HG03045 (cell line): ENCODE measurements around the gene MUC15.

Source experiments
- ATAC-seq: cut with Tn5 transposase; IDR thresholded peaks from one replicate; pipeline ENCODE4 v1.9.1; 2021; ENCODE audit warnings: mild to moderate bottlenecking, moderate library complexity; ENCODE audit not compliant: unreplicated experiment

MUC15 gene

GRCh38 chr11:26578998-26579661 lies 7.1 kb upstream of the MUC15 start:
- ATAC-seq = no peak

GRCh38 chr11:26575946-26576345 lies 3.9 kb upstream of the MUC15 start:
- no peak for ATAC-seq

DNA sequence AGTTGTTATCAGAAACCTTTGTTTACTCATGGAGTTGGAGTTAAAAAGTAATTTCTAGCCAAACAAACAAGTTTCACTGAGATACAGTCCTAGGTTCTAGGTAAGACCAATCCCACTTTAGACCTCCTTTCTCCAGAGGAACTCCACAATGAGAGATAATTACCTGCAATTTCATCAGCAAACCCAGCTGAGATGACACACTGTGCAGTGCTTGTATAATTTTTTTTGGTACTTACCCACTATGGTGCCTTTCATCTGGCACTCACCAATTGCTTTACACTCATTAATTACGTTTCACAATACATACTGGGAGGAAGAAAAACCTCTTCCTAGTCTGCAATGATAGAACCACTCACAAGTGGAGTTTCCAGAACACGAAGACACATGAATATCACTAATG lies 1.8 kb upstream of the MUC15 start:
- ATAC-seq = no peak

DNA sequence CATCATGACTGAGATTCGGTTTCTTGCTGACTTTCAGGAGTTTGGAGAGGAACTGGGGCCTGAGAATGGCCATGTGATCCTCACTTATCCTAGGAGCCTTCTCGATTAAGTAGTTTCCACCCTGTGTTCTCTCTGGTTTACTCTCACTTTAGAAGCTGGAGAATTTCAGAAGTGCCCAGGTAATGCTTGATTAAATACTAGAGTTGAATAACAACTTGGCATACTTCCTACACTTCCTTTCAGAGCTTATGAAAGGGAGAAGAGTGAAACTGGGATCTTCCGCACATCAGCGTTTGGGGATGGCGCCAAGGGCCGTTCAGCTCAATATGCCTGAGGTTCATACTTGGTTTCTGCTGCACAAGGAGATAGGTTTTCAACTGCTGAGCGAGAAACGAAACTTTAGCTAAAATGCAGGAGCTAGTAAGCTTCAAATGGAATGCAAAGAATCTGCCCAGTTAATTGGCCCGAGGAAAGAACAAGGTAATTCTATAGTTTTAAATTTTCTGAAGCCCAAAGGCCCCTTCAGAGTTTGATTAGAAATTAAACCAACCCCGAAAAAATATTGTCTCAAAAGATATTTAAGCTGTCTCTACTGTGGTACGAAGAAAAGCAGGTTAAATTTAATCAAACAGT lies 823 bp upstream of the MUC15 start:
- ATAC-seq = no peak

DNA sequence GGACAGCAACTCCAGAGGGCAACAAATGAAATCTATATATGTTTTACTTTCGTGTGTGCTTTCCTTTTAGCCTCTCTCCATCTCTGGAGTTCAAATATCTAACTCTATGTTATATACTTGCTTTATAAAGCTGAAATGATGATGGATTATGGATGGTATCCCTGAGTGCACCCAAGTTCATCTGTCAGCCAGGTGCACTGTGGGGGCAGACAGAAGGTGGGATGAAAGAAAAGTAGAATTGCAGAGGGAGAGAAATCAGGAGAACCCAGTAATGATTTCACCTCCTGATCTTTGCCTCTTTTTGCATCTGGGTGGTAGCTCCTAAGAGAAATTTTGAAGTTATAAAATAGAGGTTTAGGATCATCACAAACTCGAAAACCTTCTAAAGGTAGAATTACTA lies 2.4 kb downstream of the MUC15 start:
- no peak for ATAC-seq

GRCh38 chr11:26558190-26558589 lies 13.9 kb downstream of the MUC15 start:
- no peak for ATAC-seq

- ATAC-seq = no peak
Measured at GRCh38 chr11:26557666-26558065, 14.4 kb downstream of the MUC15 start.

DNA sequence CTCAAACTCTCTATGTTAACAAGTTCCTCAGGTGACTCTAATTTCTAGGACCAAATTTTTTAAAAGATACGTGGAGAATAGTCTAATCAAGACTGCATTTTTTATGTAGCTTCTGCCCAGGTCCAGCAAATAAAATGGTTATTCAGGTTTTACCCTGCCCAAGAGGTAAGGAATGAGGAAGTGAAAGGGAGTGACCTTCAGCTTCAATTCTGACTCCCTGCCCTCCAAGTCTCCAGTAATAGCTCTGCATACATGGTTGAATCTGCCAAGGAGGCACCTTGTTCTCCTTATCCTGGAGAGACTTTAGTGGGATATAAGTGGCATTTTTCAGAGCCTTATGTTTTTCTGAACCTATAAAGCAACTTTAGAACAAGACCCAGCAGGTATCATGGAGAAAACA lies 15.5 kb downstream of the MUC15 start:
- ATAC-seq = no peak

- no peak for ATAC-seq
Measured at GRCh38 chr11:26554455-26554854, 17.6 kb downstream of the MUC15 start.

DNA sequence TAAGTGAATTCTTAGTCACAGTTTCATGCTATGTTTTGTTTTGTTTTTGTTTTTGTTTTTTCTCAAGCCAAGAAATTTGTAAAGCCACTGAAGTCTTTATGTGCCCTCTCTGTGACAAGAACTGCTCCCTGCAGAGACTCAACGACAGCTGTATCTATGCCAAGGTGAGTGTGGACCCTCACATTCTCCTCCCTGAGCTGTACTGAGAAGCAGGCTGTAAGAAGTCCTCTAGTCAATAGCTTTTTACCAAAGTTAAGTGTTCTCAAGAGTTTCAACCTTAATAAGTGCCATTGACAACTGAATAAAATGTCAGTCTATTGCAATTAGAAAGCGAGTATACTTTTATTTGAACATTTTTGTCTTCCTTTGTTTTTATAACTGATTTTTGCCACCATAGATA lies 18.9 kb downstream of the MUC15 start:
- no peak for ATAC-seq

DNA sequence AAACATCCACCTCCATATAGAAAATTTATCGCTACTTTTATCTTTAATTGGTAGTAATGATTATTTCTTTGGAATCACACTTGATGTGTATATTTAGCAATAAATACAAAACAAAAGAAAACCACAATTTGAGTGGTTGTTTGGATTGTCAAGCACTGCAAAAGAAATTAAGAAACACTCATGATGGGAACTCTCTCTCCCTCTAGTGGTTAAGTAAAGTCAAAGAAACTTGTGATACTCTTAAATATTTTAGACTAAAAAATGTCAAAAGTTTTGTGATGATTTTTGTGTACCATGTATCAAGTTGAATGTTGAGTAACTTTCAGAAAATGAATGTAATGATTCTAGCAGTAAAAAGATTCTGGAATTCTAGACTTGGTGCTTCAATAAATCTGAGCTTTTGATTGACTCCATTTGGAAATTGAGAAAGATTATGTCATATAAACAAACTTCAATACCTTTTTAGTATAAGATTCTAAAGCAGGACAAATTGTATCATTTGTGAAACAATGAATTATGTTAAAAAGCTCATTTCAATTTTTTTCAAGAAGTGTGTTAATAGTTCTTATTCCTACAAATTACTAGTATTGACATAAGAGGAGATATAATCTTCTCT lies 20.8 kb downstream of the MUC15 start:
- ATAC-seq = no peak

DNA sequence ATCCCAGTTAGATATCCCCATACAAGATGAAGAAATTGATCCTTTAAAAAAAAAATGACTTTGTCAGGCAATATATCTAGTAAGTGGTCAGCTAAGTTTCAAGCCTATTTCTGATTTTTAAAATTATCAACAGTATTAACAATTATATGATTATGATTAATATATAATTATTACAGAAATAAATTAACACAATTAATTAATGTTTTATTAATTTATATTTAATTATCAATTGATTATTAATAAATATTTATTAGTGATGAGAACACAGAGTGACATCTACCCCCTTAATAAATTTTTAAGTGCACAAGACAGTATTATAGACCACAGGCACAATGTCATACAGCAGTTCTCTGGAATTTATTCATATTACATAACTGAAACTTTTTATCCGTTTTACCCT lies 22.0 kb downstream of the MUC15 start:
- ATAC-seq = no peak

- ATAC-seq = no peak
Measured at GRCh38 chr11:26549176-26549575, 22.9 kb downstream of the MUC15 start.

GRCh38 chr11:26541870-26542269 lies 30.2 kb downstream of the MUC15 start:
- no peak for ATAC-seq

GRCh38 chr11:26539517-26539916 lies 32.5 kb downstream of the MUC15 start:
- no peak for ATAC-seq

GRCh38 chr11:26537341-26537740 lies 34.7 kb downstream of the MUC15 start:
- ATAC-seq = no peak

DNA sequence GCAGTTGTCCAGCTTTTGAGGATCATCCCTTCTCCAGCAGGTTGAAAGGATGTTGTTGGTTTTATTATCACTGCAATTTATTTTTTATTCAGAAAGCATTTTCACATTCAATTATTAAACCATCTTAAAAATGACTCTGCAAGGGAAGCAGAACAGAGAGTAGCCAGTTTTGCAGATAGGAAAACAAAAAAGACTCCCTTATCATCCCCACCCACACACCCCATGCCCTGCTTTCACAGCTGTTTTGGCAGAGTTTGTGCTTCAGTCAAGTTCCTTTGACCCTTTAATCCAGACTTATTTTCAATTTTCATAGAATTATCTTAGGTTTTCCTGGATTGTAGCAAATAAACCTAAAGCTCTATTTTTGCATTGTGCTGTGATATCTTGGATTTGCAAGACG lies 44.4 kb downstream of the MUC15 start:
- ATAC-seq = no peak

GRCh38 chr11:26522912-26523610 lies 49.0 kb downstream of the MUC15 start:
- no peak for ATAC-seq

DNA sequence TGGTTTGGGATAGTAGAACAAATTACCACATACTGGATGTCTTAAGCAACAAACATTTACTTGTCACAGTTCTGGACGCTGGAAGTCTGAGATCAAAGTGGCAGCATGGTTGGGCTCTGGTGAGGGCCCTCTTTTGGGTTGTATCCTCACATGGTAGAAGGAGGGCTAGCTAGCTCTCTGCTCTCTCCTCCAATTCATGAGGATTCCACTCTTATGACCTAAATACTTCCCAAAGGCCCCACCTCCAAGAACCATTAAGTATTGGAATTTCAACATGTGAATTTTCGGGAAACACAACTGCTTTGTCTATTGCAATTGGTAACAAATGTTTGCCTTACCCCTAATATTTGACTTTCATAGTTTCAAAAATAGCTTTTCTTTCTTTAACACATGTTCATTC lies 52.6 kb downstream of the MUC15 start:
- no peak for ATAC-seq

DNA sequence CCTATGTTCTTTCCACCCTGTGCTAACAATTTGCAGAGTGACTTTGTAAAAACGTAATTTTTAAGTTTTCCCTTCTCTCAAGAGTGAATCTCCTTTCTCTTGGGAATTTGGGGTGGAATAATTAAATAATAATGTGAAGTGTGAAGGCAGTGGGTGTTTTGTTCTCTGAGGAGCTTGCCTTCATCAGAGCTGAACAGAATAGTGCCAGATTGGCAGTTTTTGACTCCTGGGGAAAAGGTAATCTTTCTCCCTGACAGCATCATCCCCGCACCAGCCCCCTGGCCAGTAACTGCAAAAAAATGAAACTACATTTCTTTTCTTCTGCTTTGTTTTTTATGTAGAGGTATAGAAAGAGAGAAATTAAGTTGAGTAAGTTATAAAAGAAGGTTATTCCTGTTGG lies 59.9 kb downstream of the MUC15 start:
- no peak for ATAC-seq

GRCh38 chr11:26510756-26511155 lies 61.3 kb downstream of the MUC15 start:
- no peak for ATAC-seq

- ATAC-seq = no peak
Measured at GRCh38 chr11:26510164-26510563, 61.9 kb downstream of the MUC15 start.
